H1 (cell line): ENCODE data around the gene MRGPRX1. TPM values are rescaled to one million over a fixed set of nuclear protein-coding genes. Genes with fewer than 3 reads are reported as not detected.

ENCODE experiments used
- CTCF ChIA-PET: fragments of 300-600 bp; sonication (Branson Sonifier 250); formaldehyde crosslinking; loops from one replicate; lab custom pipeline; 2021; ENCODE audit not compliant: partially characterized antibody; lab: Charles Lee
- POLR2A ChIA-PET: fragments of 300-600 bp; sonication (Branson Sonifier 250); formaldehyde crosslinking; loops from one replicate; lab custom pipeline; 2021; ENCODE audit warnings: inconsistent platforms; ENCODE audit not compliant: partially characterized antibody; lab: Charles Lee
- DNase-seq, 2 experiments: peaks; one replicate each; pipeline versions ENCODE4 v3.0.0 to v3.0.0-alpha.2; 2010 to 2022; ENCODE audit warnings: low spot score in 2 of 2, low read depth in 1 of 2, mixed read lengths in 1 of 2
- FAIRE-seq: peaks from 2 replicates; lab custom pipeline; 2011; peaks lifted over from hg19 to GRCh38; lab: Jason Lieb, UNC
- H2AFZ ChIP-seq: 2 replicates; pipeline ENCODE4 v1.8.1; 2012; ENCODE audit warnings: low read length, inconsistent platforms
- H2AK5ac ChIP-seq: 2 replicates; pipeline ENCODE4 v1.6.1; 2013; ENCODE audit warnings: low read depth, low read length
- H2BK120ac ChIP-seq: replicated peaks from 2 replicates; pipeline ENCODE3; 2013; ENCODE audit warnings: low read depth, low read length, inconsistent platforms
- H2BK12ac ChIP-seq: 2 replicates; pipeline ENCODE4 v1.6.1; 2013; ENCODE audit warnings: low read depth, low read length
- H2BK15ac ChIP-seq: 2 replicates; pipeline ENCODE4 v1.6.1; 2013; ENCODE audit warnings: low read length
- H2BK20ac ChIP-seq: 2 replicates; pipeline ENCODE4 v1.6.1; 2013; ENCODE audit warnings: low read length
- H2BK5ac ChIP-seq: 2 replicates; pipeline ENCODE4 v1.6.1; 2013; ENCODE audit warnings: low read depth, low read length
- H3K14ac ChIP-seq: 2 replicates; pipeline ENCODE4 v1.6.1; 2013; ENCODE audit warnings: inconsistent platforms; ENCODE audit not compliant: insufficient read length
- H3K18ac ChIP-seq: 2 replicates; pipeline ENCODE4 v1.6.1; 2013; ENCODE audit warnings: low read length; ENCODE audit errors: extremely low read depth
- H3K23ac ChIP-seq: 2 replicates; pipeline ENCODE4 v1.6.1; 2013; ENCODE audit warnings: inconsistent platforms; ENCODE audit not compliant: insufficient read length
- H3K23me2 ChIP-seq: 2 replicates; pipeline ENCODE4 v1.6.1; 2013; ENCODE audit warnings: low read depth, low read length
- H3K27ac ChIP-seq: 2 replicates; pipeline ENCODE4 v1.6.1; 2011; ENCODE audit warnings: low read depth, low read length, inconsistent platforms
- H3K27me3 ChIP-seq, 4 experiments: replicated peaks in 1 of 4; 1 replicate in 1 of 4; 2 replicates in 3 of 4; pipeline versions ENCODE4 v1.6.1 to v1.8.1; 2011 to 2013; ENCODE audit warnings: low read length in 3 of 4, mild to moderate bottlenecking in 3 of 4, inconsistent platforms in 2 of 4, mixed read lengths in 2 of 4, moderate library complexity in 1 of 4; ENCODE audit not compliant: control insufficient read depth in 3 of 4, insufficient read depth in 3 of 4; ENCODE audit errors: extremely low read depth in 1 of 4
- H3K36me3 ChIP-seq, 4 experiments: 2 replicates each; pipeline versions ENCODE4 v1.6.1 to v1.8.1; 2011 to 2013; ENCODE audit warnings: mild to moderate bottlenecking in 4 of 4, low read length in 3 of 4, moderate library complexity in 2 of 4, control low read depth in 1 of 4, inconsistent platforms in 1 of 4; ENCODE audit not compliant: insufficient read depth in 4 of 4, control insufficient read depth in 2 of 4
- H3K4ac ChIP-seq: replicated peaks from 2 replicates; pipeline ENCODE3; 2013; ENCODE audit warnings: low read length, low read depth, mixed read lengths, inconsistent platforms; ENCODE audit not compliant: insufficient read length
- H3K4me1 ChIP-seq, 4 experiments: replicated peaks in 1 of 4; 1 replicate in 1 of 4; 2 replicates in 3 of 4; pipeline versions ENCODE4 v1.6.1 to v1.8.1; 2011 to 2013; ENCODE audit warnings: low read length in 3 of 4, inconsistent platforms in 2 of 4, mixed read lengths in 1 of 4; ENCODE audit not compliant: insufficient read depth in 4 of 4, control insufficient read depth in 3 of 4
- H3K4me2 ChIP-seq, 2 experiments: 2 replicates each; pipeline versions ENCODE4 v1.6.1 to v1.8.1; 2011 to 2013; ENCODE audit warnings: low read depth in 2 of 2, low read length in 2 of 2, control low read depth in 1 of 2, inconsistent platforms in 1 of 2, mild to moderate bottlenecking in 1 of 2; ENCODE audit not compliant: insufficient read depth in 1 of 2
- H3K4me3 ChIP-seq, 4 experiments: fragments of 200-600, 300-600 bp in 1 of 4; sonication (generic), shearing (Covaris generic), sonication (Bioruptor Twin) in 1 of 4; 2 replicates each; pipeline versions ENCODE4 v1.5.1 to v1.8.1; 2011 to 2016; ENCODE audit warnings: low read length in 4 of 4, low read depth in 3 of 4, control low read depth in 2 of 4, inconsistent platforms in 2 of 4, mild to moderate bottlenecking in 2 of 4, mixed read lengths in 1 of 4, moderate library complexity in 1 of 4; ENCODE audit not compliant: insufficient read depth in 2 of 4; ENCODE audit errors: extremely low read depth in 1 of 4
- H3K56ac ChIP-seq: replicated peaks from 2 replicates; pipeline ENCODE3; 2013; ENCODE audit warnings: low read depth, mild to moderate bottlenecking, mixed read lengths, low read length, inconsistent platforms; ENCODE audit not compliant: insufficient read length
- H3K79me1 ChIP-seq: 2 replicates; pipeline ENCODE4 v1.6.1; 2013; ENCODE audit warnings: low read depth, low read length, control low read depth
- H3K79me2 ChIP-seq, 2 experiments: 2 replicates each; pipeline versions ENCODE4 v1.6.1 to v1.8.1; 2012 to 2013; ENCODE audit warnings: low read length in 2 of 2, mild to moderate bottlenecking in 2 of 2, inconsistent platforms in 1 of 2; ENCODE audit not compliant: insufficient read depth in 2 of 2, control insufficient read depth in 1 of 2
- H3K9ac ChIP-seq, 4 experiments: replicated peaks in 1 of 4; 1 replicate in 1 of 4; 2 replicates in 3 of 4; pipeline versions ENCODE4 v1.6.1 to v1.8.1; 2011 to 2013; ENCODE audit warnings: low read depth in 3 of 4, low read length in 3 of 4, control low read depth in 2 of 4, mild to moderate bottlenecking in 2 of 4, moderate library complexity in 2 of 4, inconsistent platforms in 1 of 4; ENCODE audit errors: extremely low read depth in 1 of 4
- H3K9me3 ChIP-seq, 2 experiments: 2 replicates each; pipeline versions ENCODE4 v1.6.1 to v1.8.1; 2012 to 2013; ENCODE audit warnings: mild to moderate bottlenecking in 2 of 2, moderate library complexity in 2 of 2, control low read depth in 1 of 2, inconsistent platforms in 1 of 2, low read depth in 1 of 2, low read length in 1 of 2, mixed read lengths in 1 of 2; ENCODE audit not compliant: insufficient read depth in 2 of 2
- H4K20me1 ChIP-seq, 2 experiments: replicated peaks in 1 of 2; 2 replicates each; pipeline versions ENCODE3 to v1.8.1; 2011 to 2013; ENCODE audit warnings: inconsistent platforms in 2 of 2, low read length in 2 of 2, mild to moderate bottlenecking in 1 of 2; ENCODE audit not compliant: insufficient read depth in 2 of 2, control insufficient read depth in 1 of 2
- H4K5ac ChIP-seq: 2 replicates; pipeline ENCODE4 v1.6.1; 2013; ENCODE audit warnings: low read length, low read depth, mixed read lengths, inconsistent platforms; ENCODE audit not compliant: insufficient read length
- H4K8ac ChIP-seq: 2 replicates; pipeline ENCODE4 v1.8.0; 2013; ENCODE audit warnings: mild to moderate bottlenecking, moderate library complexity, low read length, inconsistent platforms; ENCODE audit not compliant: insufficient read depth; ENCODE audit errors: extremely low read depth
- H4K91ac ChIP-seq: replicated peaks from 2 replicates; pipeline ENCODE3; 2013; ENCODE audit warnings: low read length, mixed read lengths, inconsistent platforms; ENCODE audit not compliant: insufficient read length
- ASH2L ChIP-seq: fragments of 200-600, 300-600 bp; sonication (generic); IDR thresholded peaks from one replicate; pipeline ENCODE4 v1.7.1; 2017; ENCODE audit warnings: low read length
- BRCA1 ChIP-seq: IDR thresholded peaks from 2 replicates; pipeline ENCODE4 v1.6.1; 2012; ENCODE audit warnings: low read depth, low read length, improper control_type of control experiment
- CEBPB ChIP-seq: IDR thresholded peaks from 2 replicates; pipeline ENCODE4 v1.6.1; 2012; ENCODE audit warnings: low read depth, low read length
- EGR1 ChIP-seq: IDR thresholded peaks from 2 replicates; pipeline ENCODE4 v1.6.1; 2011; ENCODE audit warnings: low read depth, low read length, borderline replicate concordance
- EP300 ChIP-seq, 2 experiments: IDR thresholded peaks; 1 replicate in 1 of 2; 2 replicates in 1 of 2; pipeline ENCODE4 v1.6.1; 2011 to 2012; ENCODE audit warnings: low read depth in 2 of 2, low read length in 2 of 2, mild to moderate bottlenecking in 2 of 2, borderline replicate concordance in 1 of 2, inconsistent platforms in 1 of 2, moderate library complexity in 1 of 2
- HDAC2 ChIP-seq, 2 experiments: fragments of 300-600 bp in 1 of 2; sonication (generic) in 1 of 2; IDR thresholded peaks; 2 replicates each; pipeline ENCODE4 v1.6.1; 2011 to 2012; ENCODE audit warnings: low read depth in 2 of 2, low read length in 2 of 2, mild to moderate bottlenecking in 2 of 2, moderate library complexity in 2 of 2, borderline replicate concordance in 1 of 2, inconsistent platforms in 1 of 2
- NANOG ChIP-seq: IDR thresholded peaks from 2 replicates; pipeline ENCODE4 v1.6.1; 2011; ENCODE audit warnings: low read length, low read depth, mild to moderate bottlenecking, inconsistent platforms; ENCODE audit not compliant: insufficient read depth, poor library complexity, severe bottlenecking
- PHF8 ChIP-seq: fragments of 200-600 bp; sonication (generic); conservative IDR thresholded peaks from 2 replicates; pipeline ENCODE4 v1.7.1; 2012; ENCODE audit warnings: low read depth, mild to moderate bottlenecking, inconsistent platforms, low read length, moderate library complexity
- POLR2A ChIP-seq, 2 experiments: IDR thresholded peaks; 1 replicate in 1 of 2; 2 replicates in 1 of 2; pipeline ENCODE4 v1.6.1; 2011; ENCODE audit warnings: low read depth in 2 of 2, low read length in 2 of 2, mild to moderate bottlenecking in 2 of 2; ENCODE audit errors: control extremely low read depth in 1 of 2
- RAD21 ChIP-seq, 2 experiments: IDR thresholded peaks in 1 of 2; conservative IDR thresholded peaks in 1 of 2; 2 replicates each; pipeline ENCODE4 v1.6.1; 2011; ENCODE audit warnings: low read depth in 2 of 2, low read length in 2 of 2, improper control_type of control experiment in 1 of 2, inconsistent platforms in 1 of 2, mild to moderate bottlenecking in 1 of 2, moderate library complexity in 1 of 2
- SIN3A ChIP-seq, 2 experiments: IDR thresholded peaks in 1 of 2; conservative IDR thresholded peaks in 1 of 2; 2 replicates each; pipeline ENCODE4 v1.6.1; 2011 to 2012; ENCODE audit warnings: low read length in 2 of 2, improper control_type of control experiment in 1 of 2, low read depth in 1 of 2, mild to moderate bottlenecking in 1 of 2
- SUZ12 ChIP-seq: fragments of 200-600 bp; sonication (generic); IDR thresholded peaks from 2 replicates; pipeline ENCODE4 v1.6.1; 2012; ENCODE audit warnings: mild to moderate bottlenecking, inconsistent platforms, low read length, moderate library complexity, mixed read lengths
- WGBS, 2 experiments: shearing (Covaris generic) in 1 of 2; methylation state at CpG; one replicate each; pipeline versions ENCODE4 v1.1.6 to v1.1.7; 2013 to 2015; ENCODE audit warnings: low lambda C conversion rate in 2 of 2, mixed read lengths in 2 of 2, inconsistent platforms in 1 of 2, low coverage in 1 of 2, missing lambda C conversion rate in 1 of 2; ENCODE audit not compliant: insufficient replicate concordance in 2 of 2, insufficient coverage in 1 of 2, insufficient read length in 1 of 2; ENCODE audit errors: extremely low coverage in 1 of 2, missing lambda C conversion rate in 1 of 2; 5-methylcytosine and 5-hydroxymethylcytosine counted together
- polyA plus RNA-seq, 7 experiments: library from polyadenylated mRNA; depleted of rRNA in 3 of 7; stranded (reverse) in 5 of 7; unstranded in 2 of 7; fragments of >200 nt in 5 of 7; fragments of 200-250 nt in 2 of 7; gene quantifications; 1 replicate in 5 of 7; 2 replicates in 1 of 7; 4 replicates in 1 of 7; pipeline versions ENCODE4 v1.2.1 to v1.2.3, GENCODE V29; 2011 to 2013; ENCODE audit warnings: missing spikeins in 2 of 7, mixed read lengths in 2 of 7
- total RNA-seq: library from RNA; stranded (reverse); fragmentation: NEBNext Ultra II Directional; extraction: Animal tissue kit (Norgen Biotek cat#: 25700); gene quantifications from 2 replicates; pipeline ENCODE4 v1.2.1, GENCODE V29; 2021

Gene MRGPRX1
- total and polyA plus RNA-seq, 2 of the 8 experiments (the other 6 are each of a cell fraction or from before 2014, with no cell fraction given), result not detected

GRCh38 chr11:18981897-18982296 lies 42.7 kb upstream of the MRGPRX1 start:
- no peak overlapping the region for H3K14ac ChIP-seq
- WGBS, 2 experiments, result 94 to 100% methylated on average over 1 to 4 of the region's 4 CpGs
- no peak overlapping the region for H3K23ac ChIP-seq
- peaks cover 0 to under 1% (median under 1%) of the 10 kb centered on the region in 4 experiments; a peak in 1 of 7 replicates for H3K4me1 ChIP-seq
- H3K23me2 ChIP-seq, result no peaks in the 10 kb centered on the region
- H3K36me3 ChIP-seq, result no peaks in the 10 kb centered on the region
- no peak for FAIRE-seq
- H2AK5ac ChIP-seq, result no peak overlapping the region
- H2BK15ac ChIP-seq, result no peak overlapping the region
- ChIA-PET CTCF (interaction anchor here (0.7 kb wide), 1 partner anchor 846 kb away, joined by 3 read pairs; no protein-coding TSS in a partner anchor), POLR2A (no interaction called here)
- no peaks in the 10 kb centered on the region for H3K79me2 ChIP-seq
- peaks cover 0 to 1% (median 0%) of the 10 kb centered on the region in 4 experiments; a peak in 1 of 7 replicates for H3K27me3 ChIP-seq
- H2AFZ ChIP-seq, result no peak overlapping the region
- H3K9me3 ChIP-seq, result no peaks in the 10 kb centered on the region
- no peak for DNase-seq
- no peak overlapping the region for H2BK120ac ChIP-seq
- no peak overlapping the region for H3K18ac ChIP-seq
- H2BK12ac ChIP-seq, result no peak overlapping the region
- no peak overlapping the region for H3K4me2 ChIP-seq
- no peak overlapping the region for H2BK5ac ChIP-seq
- H3K4ac ChIP-seq, result no peak overlapping the region
- no peak overlapping the region for H3K56ac ChIP-seq
- H4K8ac ChIP-seq, result no peak overlapping the region
- H3K9ac ChIP-seq, result no peak overlapping the region
- H3K4me3 ChIP-seq, result no peak overlapping the region
- no peaks in the 10 kb centered on the region for H4K20me1 ChIP-seq
- no peaks in the 10 kb centered on the region for H3K79me1 ChIP-seq
- no peak overlapping the region for H2BK20ac ChIP-seq
- no peak overlapping the region for H4K91ac ChIP-seq
- no peak overlapping the region for H3K27ac ChIP-seq
- H4K5ac ChIP-seq, result no peak overlapping the region
- TF ChIP-seq NANOG (no peak), PHF8 (no peak), HDAC2 (IDR thresholded peaks at IDR 0.05; ENCODE audit: borderline replicate concordance in 1 of 2, low read depth in 2 of 2, low read length in 2 of 2) (no peak), POLR2A (IDR thresholded peaks at IDR 0.05; ENCODE audit: control extremely low read depth in 1 of 2, low read depth in 2 of 2, low read length in 2 of 2) (no peak), SUZ12 (no peak), RAD21 (IDR thresholded peaks at IDR 0.05 in 1 of 2, conservative IDR thresholded peaks at IDR 0.05 in 1 of 2; ENCODE audit: low read depth in 2 of 2, low read length in 2 of 2) (no peak), EGR1 (no peak), CEBPB (no peak), EP300 (IDR thresholded peaks at IDR 0.05; ENCODE audit: borderline replicate concordance in 1 of 2, low read depth in 2 of 2, low read length in 2 of 2) (no peak), BRCA1 (no peak), ASH2L (no peak), SIN3A (conservative IDR thresholded peaks at IDR 0.05 in 1 of 2, IDR thresholded peaks at IDR 0.05 in 1 of 2; ENCODE audit: low read depth in 1 of 2, low read length in 2 of 2) (no peak)
